GM18907 (cell line): Measurements from ENCODE around the gene CENPO.

Experiments used
- ATAC-seq: cut with Tn5 transposase; IDR thresholded peaks from one replicate; pipeline ENCODE4 v1.9.1; 2021; ENCODE audit warnings: mild to moderate bottlenecking, moderate library complexity; ENCODE audit not compliant: unreplicated experiment

Gene CENPO, protein sequence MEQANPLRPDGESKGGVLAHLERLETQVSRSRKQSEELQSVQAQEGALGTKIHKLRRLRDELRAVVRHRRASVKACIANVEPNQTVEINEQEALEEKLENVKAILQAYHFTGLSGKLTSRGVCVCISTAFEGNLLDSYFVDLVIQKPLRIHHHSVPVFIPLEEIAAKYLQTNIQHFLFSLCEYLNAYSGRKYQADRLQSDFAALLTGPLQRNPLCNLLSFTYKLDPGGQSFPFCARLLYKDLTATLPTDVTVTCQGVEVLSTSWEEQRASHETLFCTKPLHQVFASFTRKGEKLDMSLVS

DNA sequence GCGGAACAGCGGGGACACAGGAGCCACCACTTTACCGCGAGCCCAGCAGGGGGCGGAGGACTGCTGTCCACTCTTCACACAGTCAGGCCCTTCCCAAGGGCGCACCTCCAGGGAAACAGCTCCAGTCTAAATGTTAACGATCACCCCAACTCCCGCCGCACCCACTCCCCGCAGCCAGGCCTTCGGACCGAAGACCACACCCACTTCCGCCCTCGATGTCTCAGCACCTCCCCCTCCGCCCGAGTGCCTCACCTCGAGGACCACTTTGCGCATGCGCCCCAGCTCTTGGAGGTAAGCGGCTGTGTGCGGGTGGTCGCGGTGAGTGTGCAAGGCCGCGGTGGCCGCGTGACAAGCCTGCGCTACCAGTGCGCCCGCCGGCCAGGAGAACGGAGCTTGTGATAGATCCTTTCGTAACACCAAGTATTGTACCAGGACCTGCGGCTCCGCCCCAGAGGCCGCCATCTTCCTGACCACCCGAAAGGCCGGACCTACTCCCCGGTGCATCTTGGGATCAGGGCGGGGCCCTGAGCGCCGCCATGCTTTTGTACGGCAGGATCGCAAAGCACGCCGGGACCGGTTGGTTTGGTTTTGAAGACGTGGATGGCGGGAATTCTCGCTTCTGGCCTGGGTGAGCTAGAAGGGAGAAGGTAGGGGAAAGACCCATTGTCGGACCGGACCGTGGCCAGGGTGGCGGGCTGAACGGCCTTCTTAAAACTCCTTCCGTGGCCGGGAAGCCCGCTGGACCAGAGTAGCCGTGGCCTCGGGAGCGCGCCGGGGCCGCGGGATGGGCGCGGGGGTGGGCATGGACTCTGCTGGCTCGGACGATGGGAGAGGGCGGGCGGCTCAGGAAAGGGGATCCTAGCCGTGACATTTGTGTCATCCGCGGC is at the start of gene CENPO, which contains the start of gene PTRHD1:
Gene CENPO (plus strand): TSS at position 552 of the 887 bp plus-strand sequence. CDS start 495 bp downstream, outside the sequence.
Gene PTRHD1 (minus strand): TSS at position 518 of the 887 bp plus-strand sequence. CDS start 14 bp downstream, at position 504.
- peak; percentile 93 for ATAC-seq

DNA sequence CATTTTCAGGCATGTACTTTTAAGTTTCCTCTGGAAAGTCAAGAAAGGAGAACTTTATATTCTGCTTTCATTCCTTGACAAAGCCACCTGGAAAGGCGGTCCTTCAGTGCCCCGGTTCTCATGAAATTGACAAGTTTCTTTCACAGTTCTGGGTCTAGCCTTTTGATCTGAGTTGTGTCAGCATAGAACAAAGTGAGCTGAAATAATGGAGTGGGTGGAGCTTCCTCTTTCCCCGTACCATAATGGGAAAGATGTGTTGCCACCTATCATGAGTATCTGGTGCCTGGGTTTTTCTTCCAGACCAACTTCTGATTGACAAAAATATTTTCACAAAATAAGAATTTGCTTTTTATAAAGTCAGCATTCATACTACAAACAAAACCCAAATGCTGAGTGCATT is 49.3 kb upstream of the CENPO start:
- ATAC-seq, result no peak

DNA sequence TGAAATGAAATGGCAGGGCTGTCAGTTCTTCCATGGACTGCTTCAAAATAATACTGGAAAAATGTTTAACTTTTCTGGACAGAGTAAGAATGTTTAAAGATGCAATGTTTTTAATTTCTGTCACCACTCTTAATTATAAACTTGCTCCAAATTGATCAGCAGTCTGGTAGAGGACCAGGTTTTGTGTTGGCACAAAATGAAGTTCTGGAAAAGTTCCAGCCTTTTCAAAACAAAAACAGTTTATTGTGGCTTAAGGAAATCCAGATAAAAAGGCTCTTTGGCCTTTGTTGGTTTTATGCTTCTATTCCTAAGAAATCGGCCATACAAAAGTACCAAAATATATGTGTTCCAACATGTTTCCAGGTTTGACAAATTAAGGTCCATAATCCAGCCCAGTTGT is 48.9 kb upstream of the CENPO start:
- no peak for ATAC-seq

DNA sequence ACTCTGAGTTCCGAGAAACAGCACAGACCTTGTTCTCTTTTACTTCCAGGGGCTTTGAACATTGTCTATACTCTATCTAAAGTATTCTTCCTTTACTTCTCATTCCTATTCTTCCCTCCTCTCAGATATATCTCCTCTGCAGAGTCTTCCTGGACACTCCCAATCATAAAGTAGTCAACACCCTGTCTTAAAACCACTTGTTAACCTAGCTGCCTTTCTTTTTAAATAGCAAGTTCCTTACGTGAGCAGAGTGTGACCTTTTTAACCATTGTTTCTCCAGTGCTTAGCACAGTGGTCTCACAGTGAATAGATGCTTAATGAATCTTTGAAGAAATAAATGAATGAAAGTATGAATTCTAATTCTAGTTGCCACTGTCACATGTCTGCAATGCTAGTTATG is 47.4 kb upstream of the CENPO start:
- no peak for ATAC-seq

DNA sequence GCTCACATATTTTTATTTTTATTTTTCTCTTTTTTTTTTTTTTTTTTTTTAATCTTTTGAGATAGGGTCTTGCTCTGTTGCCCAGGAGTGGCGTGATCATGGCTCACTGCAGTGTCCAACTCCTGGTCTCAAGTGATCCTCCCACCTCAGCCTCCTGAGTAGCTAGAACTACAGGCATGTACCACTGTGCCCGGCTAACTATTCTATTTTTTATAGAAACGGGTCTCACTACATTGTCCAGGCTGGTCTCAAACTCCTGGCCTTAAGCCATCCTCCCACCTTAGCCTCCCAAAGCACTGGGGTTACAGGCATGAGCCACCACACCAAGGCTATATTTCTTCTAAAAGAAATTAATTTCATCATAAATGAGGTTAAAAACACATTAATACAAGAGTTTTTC is 45.9 kb upstream of the CENPO start:
- ATAC-seq, result no peak

DNA sequence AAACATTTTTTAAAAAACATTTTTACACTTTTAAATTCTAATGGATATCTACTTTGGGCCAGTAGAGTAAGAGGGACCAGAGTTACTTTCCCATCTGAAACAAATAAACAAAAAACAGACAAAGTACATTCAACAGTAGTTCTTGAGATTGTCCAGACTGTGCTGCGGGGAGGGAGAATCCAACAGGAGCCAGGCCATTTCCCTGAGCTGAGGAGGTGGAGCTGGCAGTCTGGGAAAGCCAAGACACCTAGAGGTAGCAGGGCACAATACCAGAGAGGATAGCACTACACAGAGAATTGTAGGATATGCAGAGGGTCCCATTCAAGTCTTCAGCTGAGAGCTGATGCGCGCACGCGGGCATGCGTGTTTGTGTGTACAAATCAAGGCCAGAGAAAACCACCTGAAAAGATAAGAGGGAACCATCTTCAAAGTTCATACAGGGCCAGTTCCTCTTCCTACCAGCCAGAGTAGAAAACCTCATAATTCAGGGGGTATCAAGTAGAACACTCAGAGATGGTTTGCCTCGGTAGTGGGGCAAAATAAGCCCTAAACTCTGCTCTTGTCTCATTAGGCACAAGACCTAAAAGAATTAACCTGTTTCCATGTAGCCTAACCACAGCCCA is 44.0 kb upstream of the CENPO start:
- ATAC-seq, result no peak

DNA sequence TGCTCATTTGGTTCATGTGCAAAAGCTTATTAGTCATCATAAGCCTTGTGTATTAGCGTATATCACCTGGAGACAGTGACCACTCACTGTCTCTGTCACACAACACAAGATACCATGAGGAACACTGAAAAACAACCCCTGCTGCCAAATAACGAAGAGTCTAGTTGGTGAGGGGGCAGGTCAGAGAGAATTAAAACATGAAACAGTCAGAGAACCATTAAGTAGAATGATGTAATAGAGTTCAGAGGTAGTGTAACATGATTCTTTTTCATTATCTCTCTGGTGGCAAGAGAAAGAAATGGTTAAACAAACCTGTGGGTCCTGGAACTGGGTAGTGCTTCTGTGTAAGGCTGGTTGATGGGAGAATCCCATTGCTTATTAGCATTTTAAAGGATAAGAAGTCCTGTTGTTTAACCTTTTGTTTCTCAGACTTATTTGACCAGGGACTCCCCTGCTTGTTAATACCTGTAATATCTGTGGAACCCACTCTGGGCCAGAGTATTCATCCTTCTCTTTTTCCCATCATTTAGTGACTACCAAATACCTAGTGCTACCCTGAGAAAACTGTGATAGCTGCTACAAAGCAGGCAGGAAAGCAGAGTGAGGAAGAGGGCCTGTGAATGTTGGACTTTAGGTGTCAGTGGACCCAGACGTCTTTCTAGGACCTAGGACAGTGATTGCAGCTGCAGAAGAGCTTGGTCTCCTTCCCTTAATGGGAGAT is 38.1 kb upstream of the CENPO start:
- ATAC-seq, result no peak

DNA sequence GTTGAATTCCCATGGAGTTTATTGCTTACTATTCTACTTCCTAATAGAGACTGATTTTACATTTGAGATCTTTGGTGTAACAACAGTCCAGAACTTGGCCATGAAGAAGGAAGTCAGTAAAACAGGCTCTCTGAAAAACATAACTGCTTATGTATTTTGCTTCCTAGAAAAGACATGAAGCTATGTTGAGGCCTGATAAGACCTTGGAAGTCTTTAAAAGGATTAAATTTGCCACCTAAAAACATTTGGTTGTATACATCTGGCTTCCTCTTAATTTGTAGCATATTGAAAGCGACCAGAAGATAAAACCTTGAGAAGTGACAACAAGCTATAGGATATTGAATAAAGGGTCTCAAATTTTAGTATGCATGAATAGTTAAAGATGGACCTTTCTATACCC is 36.4 kb upstream of the CENPO start:
- no peak for ATAC-seq

DNA sequence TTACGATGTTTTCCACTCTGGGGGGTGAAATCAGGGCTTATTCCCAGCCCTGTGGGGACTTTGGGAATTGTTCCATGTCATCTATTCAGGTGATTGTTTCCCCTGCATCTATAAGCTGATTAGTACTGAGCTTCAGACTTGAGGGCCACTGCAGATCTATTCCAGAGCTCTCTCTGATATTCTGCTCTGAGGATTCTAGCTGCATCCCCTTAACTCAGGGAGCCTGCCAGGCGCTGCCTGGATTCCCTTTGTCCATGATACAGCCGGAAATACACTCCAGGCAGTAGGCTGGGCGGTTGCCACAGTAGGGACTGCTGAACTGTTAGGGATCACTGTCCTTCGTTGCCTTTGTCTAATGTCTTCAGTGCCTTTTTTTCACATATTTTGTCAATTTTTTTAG is 31.4 kb upstream of the CENPO start:
- no peak for ATAC-seq

DNA sequence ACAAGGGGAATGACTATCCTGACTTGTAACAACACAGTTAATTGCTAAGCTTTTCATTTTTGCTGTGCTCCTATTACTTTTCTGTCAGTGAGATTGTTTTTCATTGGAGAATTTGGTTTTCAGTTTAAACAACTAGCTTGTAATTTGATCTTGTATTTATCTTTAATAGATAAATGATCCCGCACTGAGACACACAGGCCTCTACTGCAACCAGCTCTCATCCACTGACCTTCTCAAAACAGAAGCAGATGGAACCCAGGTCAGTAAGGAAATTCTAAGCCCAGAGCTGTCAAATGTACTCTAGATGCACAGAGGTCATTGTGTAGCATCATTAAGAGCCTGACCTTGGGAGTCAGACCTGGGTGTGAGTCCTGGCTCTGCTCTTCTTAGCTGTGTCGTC is 30.7 kb upstream of the CENPO start:
- ATAC-seq, result no peak

DNA sequence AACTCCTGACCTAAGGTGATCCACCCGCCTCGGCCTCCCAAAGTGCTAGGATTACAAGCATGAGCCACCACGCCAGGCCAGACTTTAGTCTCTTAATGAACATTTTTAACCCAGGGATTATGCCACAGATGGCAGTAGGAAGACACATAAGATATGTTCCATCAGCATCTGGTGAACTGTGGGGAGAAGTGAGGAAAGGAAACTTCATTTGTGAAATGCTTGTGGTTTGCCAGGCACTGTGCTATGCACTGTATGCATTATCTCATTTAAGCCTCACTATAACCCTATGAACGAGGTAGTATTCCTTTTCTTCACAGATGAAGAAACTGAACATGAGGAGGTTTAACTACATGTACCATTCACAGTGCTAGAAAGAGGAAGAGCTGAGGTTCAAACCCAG is 29.4 kb upstream of the CENPO start:
- no peak for ATAC-seq

DNA sequence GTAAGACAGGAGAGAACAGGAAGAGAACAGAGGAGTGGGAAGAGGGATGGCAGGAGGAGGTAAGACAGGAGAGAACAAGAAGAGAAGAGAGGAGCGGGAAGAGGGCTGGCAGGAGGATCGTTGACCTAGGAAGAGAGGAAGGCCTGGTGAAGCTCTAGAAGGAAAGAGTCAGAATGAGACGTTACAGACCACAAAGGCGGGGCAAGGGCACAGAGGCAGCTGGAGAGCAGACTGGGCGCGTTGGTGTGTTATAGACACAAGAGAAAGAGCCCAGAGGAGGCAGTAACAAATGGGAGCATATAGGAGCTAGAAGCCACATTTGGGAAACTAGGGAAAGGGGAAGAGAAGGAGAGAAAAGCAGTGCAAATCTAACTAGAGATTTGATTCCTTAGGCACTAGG is 26.6 kb upstream of the CENPO start:
- no peak for ATAC-seq

DNA sequence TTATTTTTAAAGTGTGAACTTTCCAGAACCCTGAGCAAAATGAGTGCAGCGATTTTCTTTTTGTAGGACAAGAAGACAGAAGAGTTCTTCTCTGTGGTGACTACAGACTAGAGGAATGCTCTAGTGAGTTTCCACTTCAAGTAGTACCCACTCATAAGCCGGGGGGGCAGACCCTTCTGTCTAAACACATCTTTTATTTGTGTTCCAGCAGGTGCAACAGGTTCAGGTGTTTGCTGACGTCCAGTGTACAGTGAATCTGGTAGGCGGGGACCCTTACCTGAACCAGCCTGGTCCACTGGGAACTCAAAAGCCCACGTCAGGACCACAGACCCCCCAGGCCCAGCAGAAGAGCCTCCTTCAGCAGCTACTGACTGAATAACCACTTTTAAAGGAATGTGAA is 25.2 kb upstream of the CENPO start:
- ATAC-seq, result no peak

DNA sequence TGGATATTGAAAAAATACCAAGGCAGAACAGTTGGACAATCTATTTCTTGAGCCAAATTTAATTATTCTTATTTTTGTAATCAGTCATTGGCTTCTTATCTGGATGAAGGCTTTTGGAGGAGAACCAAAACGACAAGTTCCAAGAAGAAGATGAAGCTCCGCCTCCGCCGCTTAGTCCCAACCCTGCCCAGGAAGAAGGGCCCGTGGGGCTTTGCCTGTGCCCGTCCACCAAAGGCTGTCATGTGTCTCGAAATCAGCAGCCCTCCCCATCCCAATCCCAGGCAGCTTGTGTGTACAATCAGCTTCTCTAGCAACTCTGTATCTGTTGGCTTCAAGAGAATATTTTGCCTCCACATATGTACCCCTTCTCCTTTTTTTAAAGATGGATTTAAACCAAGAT is 24.6 kb upstream of the CENPO start:
- no peak for ATAC-seq

DNA sequence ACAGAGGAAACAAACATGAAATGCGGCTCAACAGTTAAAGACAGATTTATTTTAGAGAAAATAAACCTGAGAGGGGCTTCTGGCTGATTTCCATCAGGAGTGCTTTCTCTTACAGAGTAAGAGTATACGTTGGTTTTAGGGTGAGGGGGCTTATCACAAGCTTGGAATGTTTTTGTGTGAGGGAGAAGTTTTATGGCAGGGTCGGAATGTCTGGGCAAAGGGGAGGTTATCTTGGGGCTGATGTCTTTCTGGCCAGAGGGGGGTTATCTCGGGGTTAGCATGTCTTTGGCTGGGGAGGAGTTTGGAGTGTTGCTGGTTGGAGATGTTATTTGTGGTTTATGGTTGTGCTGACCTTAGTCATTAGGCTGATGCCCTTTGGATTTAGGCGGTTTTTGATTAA is 22.2 kb upstream of the CENPO start:
- no peak for ATAC-seq

DNA sequence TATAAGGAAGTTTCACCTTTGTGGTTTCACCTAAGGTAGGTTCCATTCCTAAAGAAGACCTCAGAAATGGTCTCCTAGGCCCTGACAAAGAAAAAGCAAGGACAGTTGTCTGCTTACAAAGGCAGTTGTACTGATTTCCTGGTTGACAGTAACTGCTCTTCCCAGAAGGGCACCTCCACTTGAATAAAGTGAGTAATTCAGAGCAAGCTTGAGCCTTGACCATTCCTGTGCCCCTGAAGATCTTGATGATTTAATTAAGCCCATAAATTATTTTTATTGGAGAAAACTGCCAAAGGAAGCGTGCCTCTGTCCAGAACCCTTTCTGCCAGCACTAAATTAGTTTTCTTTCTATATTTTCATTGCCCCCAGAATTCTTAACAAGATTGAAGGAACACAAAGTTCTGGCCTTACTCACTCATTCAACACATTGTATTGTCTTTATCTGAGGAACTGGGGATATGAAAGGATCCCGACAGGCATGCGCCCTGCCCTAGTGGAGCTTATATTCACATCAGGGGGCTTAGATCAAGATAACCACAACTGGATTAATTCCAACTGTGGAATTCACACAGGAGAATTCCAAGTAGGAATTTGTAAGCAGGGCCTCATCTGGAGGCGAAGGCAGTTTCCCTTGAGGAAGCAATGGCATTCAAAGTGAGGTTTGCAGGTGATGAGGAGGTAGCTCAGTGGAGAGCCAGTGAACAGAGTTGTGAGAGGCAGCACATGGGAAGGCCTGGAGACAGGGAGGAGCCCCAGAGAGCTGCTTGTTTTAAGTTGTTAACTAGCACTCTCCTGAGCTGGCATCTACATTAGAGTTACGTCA is 21.2 kb upstream of the CENPO start:
- ATAC-seq, result no peak

DNA sequence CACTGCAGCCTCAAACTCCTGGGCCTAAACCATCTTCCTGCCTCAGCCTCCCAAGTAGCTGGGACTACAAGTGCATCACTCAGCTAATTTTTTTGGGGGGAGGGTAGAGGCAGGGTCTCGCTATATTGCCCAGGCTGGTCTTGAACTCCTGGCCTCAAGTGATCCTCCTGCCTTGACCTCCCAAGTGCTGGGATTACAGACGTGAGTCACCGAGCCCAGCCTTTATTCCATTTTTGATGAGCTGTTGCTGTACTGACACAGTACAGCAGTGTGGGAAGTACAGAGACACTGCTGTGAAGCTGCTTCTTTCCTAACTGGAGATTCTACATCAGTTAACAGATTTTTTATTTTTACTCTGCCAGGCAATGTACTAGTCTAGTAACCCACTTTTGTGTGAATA is 18.9 kb upstream of the CENPO start:
- no peak for ATAC-seq

DNA sequence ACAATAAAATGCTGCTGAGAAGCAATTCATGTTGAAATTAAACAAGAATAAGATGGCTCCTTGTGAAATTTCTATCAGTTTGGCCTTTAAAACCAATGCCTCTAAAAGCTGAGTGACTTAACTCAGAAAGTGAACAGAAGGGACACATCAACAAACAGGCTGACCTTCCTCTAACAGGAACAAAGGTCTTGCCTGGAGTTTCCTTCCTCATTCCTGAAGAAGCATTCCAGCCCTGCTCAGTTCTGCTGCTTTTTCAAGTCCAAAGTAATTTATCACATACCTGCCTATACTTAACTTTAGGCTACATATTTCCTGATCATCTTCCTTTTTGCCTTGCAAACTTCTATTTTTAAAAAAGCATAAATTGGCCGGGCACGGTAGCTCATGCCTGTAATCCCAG is 14.1 kb upstream of the CENPO start:
- ATAC-seq, result no peak

DNA sequence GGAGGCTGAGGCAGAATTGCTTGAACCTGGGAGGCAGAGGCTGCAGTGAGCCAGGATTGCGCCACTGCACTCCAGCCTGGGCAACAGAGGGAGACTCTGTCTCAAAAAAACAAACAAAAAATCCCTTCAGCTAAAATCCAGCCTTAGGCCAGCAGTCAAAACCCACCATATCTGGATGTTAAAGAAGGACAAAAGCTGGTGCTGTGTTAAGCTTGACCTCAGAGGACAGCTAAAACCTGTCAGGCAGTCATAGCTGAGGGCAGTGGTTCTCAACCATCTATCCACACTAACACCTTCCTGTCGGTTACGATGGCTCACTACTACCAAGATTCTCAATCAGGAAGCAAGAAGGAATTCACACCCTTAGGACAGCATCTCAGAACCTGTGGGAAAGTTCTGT is 9.6 kb upstream of the CENPO start:
- ATAC-seq, result no peak

DNA sequence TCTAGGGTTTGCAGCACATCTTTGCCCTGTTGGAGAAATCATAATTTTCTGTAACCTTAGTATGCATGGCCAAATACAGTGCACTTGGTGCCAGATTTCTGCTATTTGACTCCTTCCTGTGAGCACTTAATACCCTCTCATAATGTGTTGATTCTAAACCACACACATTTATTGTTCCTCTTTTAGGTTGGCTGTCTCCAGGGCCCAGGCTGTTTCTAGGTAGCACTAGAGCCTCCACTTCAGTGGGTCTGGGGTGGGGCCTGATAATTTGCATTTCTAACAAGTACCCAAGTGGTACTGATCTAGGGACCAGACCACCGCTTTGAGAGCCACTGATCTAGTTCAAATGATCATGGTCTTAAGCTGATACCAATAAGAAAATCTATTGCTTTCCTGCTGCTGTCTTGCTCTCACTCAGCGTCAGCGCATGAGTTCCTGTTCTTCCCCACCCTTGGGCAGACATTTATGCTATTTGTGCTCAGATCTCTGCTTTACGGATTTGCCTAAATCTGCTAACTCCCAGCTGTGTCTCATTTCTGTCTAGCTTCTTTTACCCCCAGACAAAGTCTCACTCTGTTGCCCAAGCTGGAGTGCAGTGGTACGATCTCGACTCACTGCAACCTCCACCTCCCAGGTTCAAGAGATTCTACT is 7.4 kb upstream of the CENPO start:
- ATAC-seq, result peak; percentile 91
